ENCODE data around the gene SLC34A3. TPM values are rescaled to one million over a fixed set of nuclear protein-coding genes. Genes with fewer than 3 reads are reported as not detected.
"Not testable (repeated sequence)": the region's sequence is repeated elsewhere in the genome, so short reads cannot be mapped to it uniquely, and the experiment has no call there.

Gene SLC34A3
- total and polyA plus RNA-seq, 2 donors: 0.05 TPM; not detected in 1

DNA sequence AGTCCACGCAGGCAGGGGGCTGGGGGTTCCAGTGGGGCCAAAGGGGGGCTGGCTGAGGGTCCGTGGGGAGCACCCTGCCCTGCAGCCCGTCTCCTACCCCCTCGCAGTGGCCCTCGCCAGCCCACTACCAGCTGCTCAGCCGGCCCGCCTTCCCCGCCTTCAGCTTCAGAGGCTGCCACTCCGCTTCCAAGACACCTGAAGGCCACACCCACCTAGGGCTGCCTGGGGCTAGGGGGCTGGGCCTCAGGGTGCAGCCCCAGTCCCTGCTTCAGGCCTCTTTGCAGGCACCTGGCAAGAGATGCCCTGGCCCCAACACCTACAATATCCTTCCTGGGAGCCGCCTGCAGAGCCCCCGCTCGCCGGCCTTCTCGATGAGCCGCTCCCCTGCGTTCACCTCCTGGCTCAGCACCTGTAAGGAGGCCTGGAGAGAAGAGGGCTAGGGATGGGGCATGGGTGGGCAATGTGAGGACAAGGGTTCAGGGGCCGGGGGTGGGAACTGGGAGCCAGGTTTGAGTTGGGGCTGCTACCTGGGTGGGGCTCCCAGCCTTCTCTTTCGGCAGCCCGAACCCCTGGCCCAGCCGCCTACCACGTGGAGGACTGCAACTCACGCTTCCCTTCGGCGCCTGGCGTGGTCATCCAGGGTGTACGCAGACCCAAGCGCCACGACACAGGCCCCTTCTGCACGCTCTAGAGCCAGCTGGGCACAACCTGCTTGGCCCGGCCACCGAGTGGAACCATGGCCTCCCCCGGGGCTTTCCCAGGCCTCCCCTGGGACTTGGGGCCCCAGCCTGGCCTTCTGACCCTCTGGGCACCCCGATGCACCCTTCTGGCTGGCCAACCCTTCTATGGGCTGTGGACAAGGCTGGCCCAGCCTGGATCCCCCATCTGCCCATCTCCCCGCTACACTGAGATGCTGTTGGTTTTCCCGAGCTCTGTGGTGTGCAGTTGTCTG, 22.1 kb downstream of the SLC34A3 start:
- no peak for DNase-seq (ENCODE audit: extremely low spot score)
- H3K36me3 ChIP-seq (ENCODE audit: insufficient read depth): no peaks in the 10 kb centered on the region
- H3K4me3 ChIP-seq (ENCODE audit: low read depth, low read length): no peak overlapping the region
- H3K27ac ChIP-seq (ENCODE audit: low read depth): no peak overlapping the region
- 84% methylated on average over 35 of the region's 35 CpGs for WGBS
- H3K4me1 ChIP-seq (ENCODE audit: insufficient read depth): no peaks in the 10 kb centered on the region

DNA sequence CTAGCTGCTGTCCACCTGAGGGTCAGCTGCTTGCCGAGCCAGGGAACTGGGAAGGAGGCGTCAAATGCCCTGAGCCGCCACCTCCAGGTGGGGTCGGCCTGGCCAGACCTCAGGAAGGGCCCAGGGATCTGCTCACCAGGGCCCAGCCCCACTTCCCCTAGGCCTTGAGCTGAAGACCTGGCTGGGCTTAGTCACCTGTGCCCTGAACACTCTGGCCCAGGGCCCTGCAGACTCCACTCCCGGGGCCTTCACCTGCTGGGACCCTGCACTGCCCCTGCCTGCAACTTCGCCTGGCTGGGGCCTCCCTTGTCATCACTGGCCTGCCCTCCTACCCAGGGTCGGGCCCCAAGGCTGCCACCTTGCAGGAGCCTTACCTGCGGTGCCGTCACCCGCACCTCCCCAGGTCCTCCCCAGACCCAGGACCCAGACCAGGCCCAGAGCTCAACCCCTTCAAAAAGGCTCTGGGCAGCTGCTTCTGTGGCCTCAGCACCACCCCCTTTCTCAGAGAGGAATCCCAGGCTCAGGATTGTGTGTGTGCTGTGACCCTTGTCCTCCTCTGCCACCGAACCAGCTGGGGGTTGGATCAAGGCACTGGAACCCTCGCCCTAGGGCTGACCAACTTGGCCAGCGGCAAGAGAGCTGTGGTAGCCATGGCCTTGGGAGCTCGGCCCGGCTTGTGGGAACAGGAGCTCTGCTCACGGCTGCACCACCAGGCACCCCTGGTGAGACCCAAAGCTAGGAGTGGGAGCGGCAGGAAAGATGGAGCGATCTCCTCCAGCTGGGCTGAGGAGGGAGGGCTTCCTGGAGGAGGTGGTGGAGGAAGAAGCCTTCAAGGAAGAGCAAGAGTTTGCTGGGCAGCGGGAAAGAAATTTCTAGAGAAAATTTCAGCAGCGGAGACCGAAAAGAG, 23.3 kb downstream of the SLC34A3 start:
- Histone ChIP-seq H3K4me3 (ENCODE audit: low read depth, low read length) (peak overlapping the region; percentile 98), H3K4me1 (ENCODE audit: insufficient read depth) (no peaks in the 10 kb centered on the region), H3K36me3 (ENCODE audit: insufficient read depth) (no peaks in the 10 kb centered on the region), H3K27ac (ENCODE audit: low read depth) (no peak overlapping the region)
- DNase-seq (ENCODE audit: extremely low spot score): no peak
- WGBS: 62% methylated on average over 21 of the region's 21 CpGs

DNA sequence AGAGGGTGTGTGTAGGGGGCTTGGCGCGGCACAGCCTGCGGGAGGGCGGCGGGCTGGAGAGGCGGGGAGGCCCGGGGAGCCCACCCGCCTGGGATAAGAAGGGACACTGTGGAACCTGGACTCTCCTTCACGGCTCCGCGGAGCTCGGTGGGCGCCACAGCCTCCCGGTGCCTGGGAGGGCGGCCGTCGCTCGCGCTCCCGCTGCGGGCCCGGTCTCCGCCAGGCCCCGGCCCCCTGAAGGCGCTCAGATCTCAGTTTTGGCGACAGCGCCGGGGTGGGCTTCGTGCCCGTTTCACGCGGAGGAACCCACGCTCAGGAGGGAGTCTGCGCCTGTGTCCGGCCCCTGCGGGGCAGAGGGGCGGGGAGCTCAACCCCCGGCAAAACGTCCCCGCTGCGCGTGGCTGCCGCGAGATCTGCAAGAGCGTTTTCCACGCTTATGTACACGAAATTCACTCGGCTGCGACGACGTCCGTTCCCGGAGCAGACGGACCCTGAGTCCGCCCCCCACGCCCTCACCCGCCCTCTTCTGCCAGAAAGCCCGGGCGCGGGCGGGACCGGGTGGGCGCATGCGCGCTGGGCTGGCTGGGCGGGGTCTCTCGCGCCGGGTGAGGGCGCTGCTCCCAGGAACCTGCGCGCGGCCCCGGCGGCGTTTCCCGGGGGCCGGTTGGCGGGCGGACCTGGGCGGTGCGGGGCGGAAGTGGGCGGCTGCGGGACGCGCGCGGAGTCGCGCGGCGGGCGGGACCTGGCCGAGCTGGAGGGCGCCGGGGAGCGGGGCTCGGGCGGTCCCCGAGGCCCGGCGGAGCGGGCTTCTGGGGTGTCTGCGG, 24.1 kb downstream of the SLC34A3 start, which contains the start of gene NELFB:
Gene NELFB (plus strand): TSS at position 704 of the 824 bp plus-strand sequence.
- peak; percentile 63 for DNase-seq (ENCODE audit: extremely low spot score)

DNA sequence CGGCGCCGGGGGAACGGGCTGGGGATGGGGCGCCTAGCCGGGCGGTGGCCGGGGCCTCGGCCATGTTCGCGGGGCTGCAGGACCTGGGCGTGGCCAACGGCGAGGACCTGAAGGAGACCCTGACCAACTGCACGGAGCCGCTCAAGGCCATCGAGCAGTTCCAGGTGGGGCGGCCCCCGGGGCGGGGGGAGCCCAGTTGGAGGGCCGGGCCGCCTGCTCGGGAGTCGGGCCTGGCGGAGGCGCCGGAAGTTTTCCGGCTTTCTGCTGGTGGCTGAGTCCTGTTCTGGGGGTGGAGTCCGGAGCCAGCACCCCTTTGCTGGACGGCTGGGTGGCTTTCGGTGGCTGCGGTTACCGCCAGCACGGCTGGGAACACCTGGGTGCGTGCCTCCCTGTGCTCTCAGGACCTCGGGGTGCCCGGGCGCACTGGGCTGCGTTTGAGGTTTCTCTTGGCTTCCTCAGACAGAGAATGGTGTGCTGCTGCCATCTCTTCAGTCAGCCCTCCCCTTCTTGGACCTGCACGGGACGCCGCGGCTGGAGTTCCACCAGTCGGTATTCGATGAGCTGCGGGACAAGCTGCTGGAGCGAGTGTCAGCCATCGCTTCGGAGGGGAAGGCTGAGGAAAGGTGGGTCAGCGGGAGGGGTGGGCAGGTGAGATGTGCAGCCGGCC, 24.9 kb downstream of the SLC34A3 start:
- H3K27ac ChIP-seq (ENCODE audit: low read depth): peak overlapping the region; percentile 70
- peak overlapping the region; percentile 98 for H3K4me3 ChIP-seq (ENCODE audit: low read depth, low read length)
- H3K4me1 ChIP-seq (ENCODE audit: insufficient read depth): no peaks in the 10 kb centered on the region
- WGBS: 2% methylated on average over 51 of the region's 51 CpGs
- H3K36me3 ChIP-seq (ENCODE audit: insufficient read depth): no peaks in the 10 kb centered on the region
- DNase-seq (ENCODE audit: extremely low spot score): no peak

More for the DNA sequence above, 24.1 kb downstream of the SLC34A3 start, which contains the start of gene NELFB:
- Histone ChIP-seq H3K4me1 (ENCODE audit: insufficient read depth) (no peaks in the 10 kb centered on the region), H3K36me3 (ENCODE audit: insufficient read depth) (no peaks in the 10 kb centered on the region), H3K4me3 (ENCODE audit: low read depth, low read length) (peak within 1 kb of the TSS; percentile 98), H3K27ac (ENCODE audit: low read depth) (peak within 1 kb of the TSS; percentile 70)
- under 1% methylated on average over 105 of the region's 105 CpGs for WGBS

DNA sequence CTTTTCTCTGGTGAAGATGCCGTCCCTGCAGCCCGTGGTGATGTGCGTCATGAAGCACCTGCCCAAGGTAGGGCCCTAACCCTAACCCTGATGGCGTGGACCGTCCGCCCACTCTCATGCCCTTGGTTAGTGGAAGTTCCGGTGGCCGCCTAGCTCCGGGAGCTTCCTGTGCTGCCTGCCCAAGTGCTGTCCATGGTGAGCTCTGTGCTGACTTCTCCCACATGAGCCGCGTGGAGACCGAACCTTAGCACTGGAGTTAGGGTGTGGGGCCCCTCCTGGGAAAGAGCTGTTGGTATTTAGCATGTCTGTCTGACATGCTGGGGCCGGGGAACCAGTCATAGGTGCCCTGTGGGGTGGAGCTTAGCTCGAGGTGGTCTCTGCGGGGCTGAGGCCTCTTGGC, 25.7 kb downstream of the SLC34A3 start:
- 84% methylated on average over 15 of the region's 15 CpGs for WGBS

DNA sequence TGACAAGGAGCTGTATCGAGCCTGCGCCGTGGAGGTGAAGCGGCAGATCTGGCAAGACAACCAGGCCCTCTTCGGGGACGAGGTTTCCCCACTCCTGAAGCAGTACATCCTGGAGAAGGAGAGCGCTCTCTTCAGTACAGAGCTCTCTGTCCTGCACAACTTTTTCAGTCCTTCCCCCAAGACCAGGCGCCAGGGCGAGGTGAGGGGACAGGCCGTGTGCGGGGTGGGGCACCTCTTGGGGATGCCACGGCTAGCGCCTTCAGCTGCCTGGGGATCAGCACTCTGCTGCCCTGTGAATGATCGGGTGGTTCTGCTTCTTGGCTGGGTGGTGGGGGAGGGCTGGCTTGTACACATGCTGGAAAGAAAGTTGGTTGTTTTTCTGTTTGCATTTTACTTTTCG, 26.2 kb downstream of the SLC34A3 start:
- no peak for DNase-seq (ENCODE audit: extremely low spot score)
- no peak overlapping the region for H3K27ac ChIP-seq (ENCODE audit: low read depth)
- H3K36me3 ChIP-seq (ENCODE audit: insufficient read depth): no peaks in the 10 kb centered on the region
- WGBS: 95% methylated on average over 15 of the region's 15 CpGs
- no peak overlapping the region for H3K4me3 ChIP-seq (ENCODE audit: low read depth, low read length)
- no peaks in the 10 kb centered on the region for H3K4me1 ChIP-seq (ENCODE audit: insufficient read depth)

More for the DNA sequence above, 25.7 kb downstream of the SLC34A3 start:
- Histone ChIP-seq H3K27ac (ENCODE audit: low read depth) (no peak overlapping the region), H3K36me3 (ENCODE audit: insufficient read depth) (no peaks in the 10 kb centered on the region), H3K4me3 (ENCODE audit: low read depth, low read length) (peak overlapping the region; percentile 98), H3K4me1 (ENCODE audit: insufficient read depth) (no peaks in the 10 kb centered on the region)
- DNase-seq (ENCODE audit: extremely low spot score): no peak

DNA sequence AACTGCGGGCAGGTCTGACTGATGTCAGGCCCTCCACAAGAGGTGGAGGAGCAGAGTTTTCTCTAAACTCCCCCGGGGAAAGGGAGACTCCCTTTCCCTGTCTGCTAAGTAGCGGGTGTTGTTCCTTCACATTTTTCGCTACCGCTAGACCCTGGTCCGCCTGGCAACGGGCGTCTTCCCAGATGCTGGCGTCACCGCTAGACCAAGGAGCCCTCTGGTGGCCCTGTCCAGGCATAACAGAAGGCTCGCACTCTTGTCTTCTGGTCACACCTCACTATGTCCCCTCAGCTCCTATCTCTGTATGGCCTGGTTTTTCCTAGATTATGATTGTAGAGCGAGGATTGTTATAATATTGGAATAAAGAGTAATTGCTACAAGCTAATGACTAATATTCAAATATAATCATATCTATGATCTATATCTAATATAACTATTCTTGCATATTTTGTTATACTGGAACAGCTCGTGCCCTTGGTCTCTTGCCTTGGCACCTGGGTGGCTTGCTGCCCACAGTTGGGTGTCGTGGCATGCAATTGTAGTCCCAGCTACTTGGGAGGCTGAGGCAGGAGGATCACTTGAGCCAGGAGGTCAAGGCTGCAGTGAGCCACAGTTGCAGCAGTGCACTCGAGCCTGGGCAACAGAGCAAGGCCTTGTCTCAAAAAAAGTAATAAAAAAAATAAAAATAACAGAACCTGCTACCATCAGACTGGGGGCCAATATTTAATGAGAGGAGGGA, 31.6 kb downstream of the SLC34A3 start:
- WGBS: 39% methylated on average over 15 of the region's 15 CpGs
- not testable (repeated sequence) for H3K4me1 ChIP-seq (ENCODE audit: insufficient read depth); DNase-seq (ENCODE audit: extremely low spot score); H3K27ac ChIP-seq (ENCODE audit: low read depth); H3K36me3 ChIP-seq (ENCODE audit: insufficient read depth); H3K4me3 ChIP-seq (ENCODE audit: low read depth, low read length)

DNA sequence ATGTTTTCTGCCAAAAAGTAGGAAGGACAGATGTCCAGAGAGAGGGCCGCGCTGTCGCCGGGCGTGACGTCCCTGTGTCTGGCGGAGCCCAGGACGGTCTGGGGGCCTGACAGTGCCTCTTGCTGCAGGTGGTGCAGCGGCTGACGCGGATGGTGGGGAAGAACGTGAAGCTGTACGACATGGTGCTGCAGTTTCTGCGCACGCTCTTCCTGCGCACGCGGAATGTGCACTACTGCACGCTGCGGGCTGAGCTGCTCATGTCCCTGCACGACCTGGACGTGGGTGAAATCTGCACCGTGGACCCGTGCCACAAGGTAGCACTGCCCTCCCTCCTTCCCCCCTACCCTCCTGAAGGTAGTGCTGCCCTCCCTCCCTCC, 32.2 kb downstream of the SLC34A3 start:
- Histone ChIP-seq H3K4me3 (ENCODE audit: low read depth, low read length) (no peak overlapping the region), H3K4me1 (ENCODE audit: insufficient read depth) (no peaks in the 10 kb centered on the region), H3K27ac (ENCODE audit: low read depth) (no peak overlapping the region), H3K36me3 (ENCODE audit: insufficient read depth) (peaks cover 3% of the 10 kb centered on the region)
- no peak for DNase-seq (ENCODE audit: extremely low spot score)
- 89% methylated on average over 24 of the region's 24 CpGs for WGBS

DNA sequence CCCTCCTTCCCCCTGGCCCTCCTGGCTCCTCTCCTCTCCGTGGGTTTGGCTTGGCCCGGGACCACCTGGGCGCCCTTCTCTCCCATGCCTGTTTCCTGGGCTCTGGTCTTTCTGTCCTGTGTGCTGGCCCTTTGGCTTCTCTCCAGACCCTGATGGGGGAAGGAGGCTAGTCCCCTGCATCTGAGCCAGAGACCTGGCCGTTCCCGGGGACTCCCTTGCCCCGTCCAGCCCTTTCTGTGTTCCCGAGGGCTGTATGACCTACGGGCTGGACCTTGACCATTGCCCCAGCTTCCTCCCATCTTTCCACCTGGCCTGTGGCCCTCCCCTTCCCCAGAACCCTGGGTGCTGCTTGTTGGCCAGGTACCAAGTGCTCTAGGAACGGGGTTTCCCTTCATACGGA, 32.8 kb downstream of the SLC34A3 start:
- H3K36me3 ChIP-seq (ENCODE audit: insufficient read depth): peaks cover 3% of the 10 kb centered on the region
- H3K4me1 ChIP-seq (ENCODE audit: insufficient read depth): no peaks in the 10 kb centered on the region
- WGBS: 78% methylated on average over 10 of the region's 10 CpGs
- no peak for DNase-seq (ENCODE audit: extremely low spot score)
- no peak overlapping the region for H3K27ac ChIP-seq (ENCODE audit: low read depth)
- no peak overlapping the region for H3K4me3 ChIP-seq (ENCODE audit: low read depth, low read length)

DNA sequence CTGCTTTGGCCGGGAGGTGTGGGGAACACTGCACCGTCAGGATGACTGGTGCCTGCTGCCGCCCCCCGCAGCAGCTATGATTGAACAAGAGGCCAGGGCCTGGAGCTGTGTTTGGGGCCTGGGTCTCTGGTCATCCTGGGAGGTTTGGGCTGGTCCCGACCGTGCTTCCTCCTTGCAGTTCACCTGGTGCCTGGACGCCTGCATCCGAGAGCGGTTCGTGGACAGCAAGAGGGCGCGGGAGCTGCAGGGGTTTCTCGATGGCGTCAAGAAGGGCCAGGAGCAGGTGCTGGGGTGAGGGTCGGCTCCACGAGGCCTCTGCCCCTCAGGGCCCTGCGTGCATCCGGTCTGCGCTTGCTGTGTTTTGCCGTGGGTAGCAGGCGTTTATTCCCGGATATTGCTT, 33.4 kb downstream of the SLC34A3 start:
- peaks cover 3% of the 10 kb centered on the region for H3K36me3 ChIP-seq (ENCODE audit: insufficient read depth)
- WGBS: 95% methylated on average over 22 of the region's 22 CpGs
- H3K4me3 ChIP-seq (ENCODE audit: low read depth, low read length): no peak overlapping the region
- no peak overlapping the region for H3K27ac ChIP-seq (ENCODE audit: low read depth)
- DNase-seq (ENCODE audit: extremely low spot score): no peak
- no peaks in the 10 kb centered on the region for H3K4me1 ChIP-seq (ENCODE audit: insufficient read depth)

DNA sequence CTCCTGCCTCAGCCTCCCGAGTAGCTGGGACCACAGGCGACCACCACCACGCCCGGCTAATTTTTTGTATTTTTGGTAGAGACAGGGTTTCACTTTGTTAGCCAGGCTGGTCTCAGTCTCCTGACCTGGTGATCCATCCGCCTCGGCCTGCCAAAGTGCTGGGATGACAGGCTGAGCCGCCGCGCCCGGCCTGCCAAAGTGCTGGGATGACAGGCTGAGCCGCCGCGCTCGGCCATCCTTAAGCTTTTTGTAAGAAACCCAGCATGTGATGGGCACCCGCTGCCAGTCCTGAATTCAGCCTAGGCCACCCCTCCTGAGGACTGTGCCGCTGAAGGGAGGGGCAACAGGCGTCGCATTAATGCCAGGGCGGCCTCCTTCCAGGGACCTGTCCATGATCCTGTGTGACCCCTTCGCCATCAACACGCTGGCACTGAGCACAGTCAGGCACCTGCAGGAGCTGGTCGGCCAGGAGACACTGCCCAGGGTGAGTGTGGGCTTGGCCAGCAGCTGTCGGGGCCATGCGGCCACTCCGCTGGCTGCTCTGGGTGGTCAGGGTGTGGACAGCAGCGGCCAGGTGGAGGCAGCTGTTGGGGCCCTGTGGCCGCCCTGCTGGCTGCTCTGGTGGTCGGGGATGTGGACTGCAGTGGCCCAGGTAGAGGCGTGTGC, 34.9 kb downstream of the SLC34A3 start:
- WGBS: 92% methylated on average over 29 of the region's 29 CpGs
- H3K27ac ChIP-seq (ENCODE audit: low read depth): no peak overlapping the region
- peaks cover 3% of the 10 kb centered on the region for H3K36me3 ChIP-seq (ENCODE audit: insufficient read depth)
- no peak for DNase-seq (ENCODE audit: extremely low spot score)
- H3K4me3 ChIP-seq (ENCODE audit: low read depth, low read length): no peak overlapping the region
- no peaks in the 10 kb centered on the region for H3K4me1 ChIP-seq (ENCODE audit: insufficient read depth)

DNA sequence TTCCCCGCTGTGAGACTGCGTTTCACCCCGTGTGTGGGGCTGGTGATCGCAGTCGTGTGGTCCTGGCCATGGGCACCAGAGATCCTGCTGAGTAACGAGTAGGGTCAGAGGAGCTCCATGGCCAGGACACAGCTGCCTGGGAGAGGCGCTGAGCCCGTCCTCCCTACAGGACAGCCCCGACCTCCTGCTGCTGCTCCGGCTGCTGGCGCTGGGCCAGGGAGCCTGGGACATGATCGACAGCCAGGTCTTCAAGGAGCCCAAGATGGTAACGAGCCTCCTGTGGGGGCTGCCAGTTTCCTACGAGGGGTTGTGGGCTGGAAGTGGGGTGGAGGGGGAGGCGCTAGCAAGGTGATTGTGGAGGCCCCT, 35.4 kb downstream of the SLC34A3 start:
- 88% methylated on average over 15 of the region's 15 CpGs for WGBS
- DNase-seq (ENCODE audit: extremely low spot score): no peak
- Histone ChIP-seq H3K4me3 (ENCODE audit: low read depth, low read length) (no peak overlapping the region), H3K4me1 (ENCODE audit: insufficient read depth) (no peaks in the 10 kb centered on the region), H3K36me3 (ENCODE audit: insufficient read depth) (peaks cover 3% of the 10 kb centered on the region), H3K27ac (ENCODE audit: low read depth) (no peak overlapping the region)
